Activated CD4-positive, CD25-positive, alpha-beta regulatory T cell treated with anti-CD3 and anti-CD28 coated beads, Interleukin-2, amount 50 U/mL, for 24 hours (primary cell): ENCODE results near the gene GNAS-AS1.

Experiments used
- ATAC-seq, 2 donors: fragments of 150-1000 bp; cut with Tn5 transposase; one replicate each; pipeline ENCODE4 v1.10.0; 2021; ENCODE audit warnings: mild to moderate bottlenecking in 1 of 2, moderate library complexity in 1 of 2

Gene GNAS-AS1

GRCh38 chr20:58776109-58776508 lies 74.6 kb downstream of the GNAS-AS1 start:
- ATAC-seq = no peak

- ATAC-seq = no peak
These were observed 75.3 kb downstream of the GNAS-AS1 start for GRCh38 chr20:58775371-58775770.

- no peak for ATAC-seq
These were observed 75.9 kb downstream of the GNAS-AS1 start for GRCh38 chr20:58774667-58775263.

GRCh38 chr20:58774214-58774613 lies 76.5 kb downstream of the GNAS-AS1 start:
- ATAC-seq = no peak

- no peak for ATAC-seq
These were observed 77.9 kb downstream of the GNAS-AS1 start for GRCh38 chr20:58772786-58773185.
